GM12874 (cell line): Measurements from ENCODE around the gene CBX5.

Experiments used
- CTCF ChIP-seq: IDR thresholded peaks from 2 replicates; pipeline ENCODE4 v1.5.1; 2011; ENCODE audit warnings: low read depth, mild to moderate bottlenecking, control low read depth, low read length, moderate library complexity; ENCODE audit not compliant: insufficient read depth

CBX5 gene

GRCh38 chr12:54200412-54200811 lies 79.5 kb downstream of the CBX5 start:
- no peak for TF ChIP-seq CTCF

GRCh38 chr12:54199917-54200316 lies 80.0 kb downstream of the CBX5 start:
- TF ChIP-seq CTCF, result no peak

GRCh38 chr12:54199034-54199433 lies 80.9 kb downstream of the CBX5 start:
- no peak for TF ChIP-seq CTCF

GRCh38 chr12:54197431-54197909 lies 82.5 kb downstream of the CBX5 start:
- no peak for TF ChIP-seq CTCF

GRCh38 chr12:54197010-54197409 lies 82.9 kb downstream of the CBX5 start:
- TF ChIP-seq CTCF, result no peak

- no peak for TF ChIP-seq CTCF
Measured at GRCh38 chr12:54196396-54196795, 83.5 kb downstream of the CBX5 start.

GRCh38 chr12:54195737-54196347 lies 84.1 kb downstream of the CBX5 start:
- TF ChIP-seq CTCF, result no peak
